Erythroblast (primary cell): ENCODE results near the gene HOXD13.

Source experiments
- GATA1 ChIP-seq: IDR thresholded peaks from 2 replicates; pipeline ENCODE4 v1.6.1; 2011; ENCODE audit warnings: low read depth, mild to moderate bottlenecking, control low read depth, low read length, moderate library complexity
- POLR2A ChIP-seq: IDR thresholded peaks from 2 replicates; pipeline ENCODE4 v1.6.1; 2011; ENCODE audit warnings: mild to moderate bottlenecking, low read length

- no peak for TF ChIP-seq POLR2A
- no peak for TF ChIP-seq GATA1
Measured at GRCh38 chr2:176083796-176084261, 8.7 kb upstream of the HOXD13 start, which contains the start of gene EVX2.
